ENCODE results near the gene WNT7B. TPM values are rescaled to one million over a fixed set of nuclear protein-coding genes. Genes with fewer than 3 reads are reported as not detected.

WNT7B gene
- total and polyA plus RNA-seq, 10 of the 15 experiments (the other 5 are each of a cell fraction or from before 2014, with no cell fraction given), result 0.12 TPM; not detected in 9

DNA sequence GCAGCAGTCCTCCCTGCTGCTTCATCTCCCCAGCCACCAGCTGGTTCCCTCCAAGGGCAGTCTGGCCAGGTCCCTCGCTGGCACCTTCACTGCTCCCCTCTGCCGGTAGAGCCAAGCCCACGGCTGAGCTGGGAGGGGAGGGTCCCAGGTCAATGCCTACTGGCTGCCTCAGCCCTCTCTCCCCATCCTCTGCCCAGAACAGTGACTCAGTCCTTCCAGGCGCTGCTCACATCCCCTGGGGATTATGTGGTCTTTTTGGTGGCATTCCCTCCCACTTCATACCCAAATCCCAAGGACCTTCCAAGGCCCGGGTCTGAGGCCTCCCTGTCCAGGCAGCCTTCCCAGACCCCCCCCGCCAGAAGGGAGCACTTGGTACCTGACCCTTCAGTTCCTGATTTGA is 44.9 kb downstream of the WNT7B start:
- ATAC-seq (no peak), DNase-seq (ENCODE audit: low read depth, low spot score) (no peak), FAIRE-seq (no peak)
- ChIA-PET RAD21 (ENCODE audit: unreplicated experiment) (no interaction called here), POLR2A (no interaction called here), SMC1A (ENCODE audit: uncharacterized antibody, unreplicated experiment) (no interaction called here), CTCF (no interaction called here)
- Histone ChIP-seq H3K4me1 (ENCODE audit: control insufficient read depth, insufficient read depth, low read length) (no peaks in the 10 kb centered on the region), H4K20me1 (ENCODE audit: control insufficient read depth, insufficient read depth) (no peaks in the 10 kb centered on the region), H3K36me3 (ENCODE audit: control insufficient read depth in 2 of 2, insufficient read depth in 2 of 2, low read length in 1 of 2) (no peaks in the 10 kb centered on the region), H3K79me2 (ENCODE audit: control insufficient read depth, insufficient read depth, low read length) (no peaks in the 10 kb centered on the region), H3K27ac (ENCODE audit: control insufficient read depth, insufficient read depth) (no peak overlapping the region), H3K9ac (ENCODE audit: control insufficient read depth, insufficient read depth, low read length) (no peak overlapping the region), H3K9me3 (replicated peaks; ENCODE audit: control insufficient read depth, insufficient read depth, low read length) (no peaks in the 10 kb centered on the region), H3K4me3 (no peak overlapping the region), H2AFZ (ENCODE audit: control insufficient read depth, low read depth, low read length) (no peak overlapping the region), H3K4me2 (ENCODE audit: control insufficient read depth, insufficient read depth) (no peak overlapping the region), H3K27me3 (replicated peaks in 1 of 2; ENCODE audit: control insufficient read depth in 2 of 2, insufficient read depth in 2 of 2, low read length in 1 of 2) (no peaks in the 10 kb centered on the region)
- in situ Hi-C loops (cut with MboI) (no loop called here), intact Hi-C loops (cut with micrococcal nuclease; ENCODE audit: unreplicated experiment) (no loop called here)
- BruUV-seq (replicated peaks), result no TSS peak
- WGBS (ENCODE audit: insufficient coverage, insufficient replicate concordance, low lambda C conversion rate, missing lambda C conversion rate), result 21% methylated on average over 6 of the region's 6 CpGs
- TF ChIP-seq JUND (IDR thresholded peaks at IDR 0.05; ENCODE audit: low read depth, low read length) (no peak), ATF2 (IDR thresholded peaks at IDR 0.05; ENCODE audit: low read length) (no peak), ZNF207 (IDR thresholded peaks at IDR 0.05; ENCODE audit: borderline replicate concordance) (no peak), BHLHE40 (IDR thresholded peaks at IDR 0.05; ENCODE audit: borderline replicate concordance in 1 of 2, low read depth in 2 of 2, low read length in 1 of 2) (no peak), TCF3 (IDR thresholded peaks at IDR 0.05; ENCODE audit: borderline replicate concordance, insufficient read depth, low read depth, low read length) (no peak), POLR2AphosphoS2 (IDR thresholded peaks at IDR 0.05; ENCODE audit: low read depth, low read length) (no peak), SIN3A (IDR thresholded peaks at IDR 0.05; ENCODE audit: low read depth, low read length) (no peak), ZBTB4 (CRISPR knock-in tag; IDR thresholded peaks at IDR 0.05) (no peak), RB1 (IDR thresholded peaks at IDR 0.05; ENCODE audit: borderline replicate concordance) (no peak)
- TF ChIP-seq, protein P1, sequence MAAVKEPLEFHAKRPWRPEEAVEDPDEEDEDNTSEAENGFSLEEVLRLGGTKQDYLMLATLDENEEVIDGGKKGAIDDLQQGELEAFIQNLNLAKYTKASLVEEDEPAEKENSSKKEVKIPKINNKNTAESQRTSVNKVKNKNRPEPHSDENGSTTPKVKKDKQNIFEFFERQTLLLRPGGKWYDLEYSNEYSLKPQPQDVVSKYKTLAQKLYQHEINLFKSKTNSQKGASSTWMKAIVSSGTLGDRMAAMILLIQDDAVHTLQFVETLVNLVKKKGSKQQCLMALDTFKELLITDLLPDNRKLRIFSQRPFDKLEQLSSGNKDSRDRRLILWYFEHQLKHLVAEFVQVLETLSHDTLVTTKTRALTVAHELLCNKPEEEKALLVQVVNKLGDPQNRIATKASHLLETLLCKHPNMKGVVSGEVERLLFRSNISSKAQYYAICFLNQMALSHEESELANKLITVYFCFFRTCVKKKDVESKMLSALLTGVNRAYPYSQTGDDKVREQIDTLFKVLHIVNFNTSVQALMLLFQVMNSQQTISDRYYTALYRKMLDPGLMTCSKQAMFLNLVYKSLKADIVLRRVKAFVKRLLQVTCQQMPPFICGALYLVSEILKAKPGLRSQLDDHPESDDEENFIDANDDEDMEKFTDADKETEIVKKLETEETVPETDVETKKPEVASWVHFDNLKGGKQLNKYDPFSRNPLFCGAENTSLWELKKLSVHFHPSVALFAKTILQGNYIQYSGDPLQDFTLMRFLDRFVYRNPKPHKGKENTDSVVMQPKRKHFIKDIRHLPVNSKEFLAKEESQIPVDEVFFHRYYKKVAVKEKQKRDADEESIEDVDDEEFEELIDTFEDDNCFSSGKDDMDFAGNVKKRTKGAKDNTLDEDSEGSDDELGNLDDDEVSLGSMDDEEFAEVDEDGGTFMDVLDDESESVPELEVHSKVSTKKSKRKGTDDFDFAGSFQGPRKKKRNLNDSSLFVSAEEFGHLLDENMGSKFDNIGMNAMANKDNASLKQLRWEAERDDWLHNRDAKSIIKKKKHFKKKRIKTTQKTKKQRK (IDR thresholded peaks at IDR 0.05; ENCODE audit: low read depth, low read length), result no peak
- TF ChIP-seq, protein P2, sequence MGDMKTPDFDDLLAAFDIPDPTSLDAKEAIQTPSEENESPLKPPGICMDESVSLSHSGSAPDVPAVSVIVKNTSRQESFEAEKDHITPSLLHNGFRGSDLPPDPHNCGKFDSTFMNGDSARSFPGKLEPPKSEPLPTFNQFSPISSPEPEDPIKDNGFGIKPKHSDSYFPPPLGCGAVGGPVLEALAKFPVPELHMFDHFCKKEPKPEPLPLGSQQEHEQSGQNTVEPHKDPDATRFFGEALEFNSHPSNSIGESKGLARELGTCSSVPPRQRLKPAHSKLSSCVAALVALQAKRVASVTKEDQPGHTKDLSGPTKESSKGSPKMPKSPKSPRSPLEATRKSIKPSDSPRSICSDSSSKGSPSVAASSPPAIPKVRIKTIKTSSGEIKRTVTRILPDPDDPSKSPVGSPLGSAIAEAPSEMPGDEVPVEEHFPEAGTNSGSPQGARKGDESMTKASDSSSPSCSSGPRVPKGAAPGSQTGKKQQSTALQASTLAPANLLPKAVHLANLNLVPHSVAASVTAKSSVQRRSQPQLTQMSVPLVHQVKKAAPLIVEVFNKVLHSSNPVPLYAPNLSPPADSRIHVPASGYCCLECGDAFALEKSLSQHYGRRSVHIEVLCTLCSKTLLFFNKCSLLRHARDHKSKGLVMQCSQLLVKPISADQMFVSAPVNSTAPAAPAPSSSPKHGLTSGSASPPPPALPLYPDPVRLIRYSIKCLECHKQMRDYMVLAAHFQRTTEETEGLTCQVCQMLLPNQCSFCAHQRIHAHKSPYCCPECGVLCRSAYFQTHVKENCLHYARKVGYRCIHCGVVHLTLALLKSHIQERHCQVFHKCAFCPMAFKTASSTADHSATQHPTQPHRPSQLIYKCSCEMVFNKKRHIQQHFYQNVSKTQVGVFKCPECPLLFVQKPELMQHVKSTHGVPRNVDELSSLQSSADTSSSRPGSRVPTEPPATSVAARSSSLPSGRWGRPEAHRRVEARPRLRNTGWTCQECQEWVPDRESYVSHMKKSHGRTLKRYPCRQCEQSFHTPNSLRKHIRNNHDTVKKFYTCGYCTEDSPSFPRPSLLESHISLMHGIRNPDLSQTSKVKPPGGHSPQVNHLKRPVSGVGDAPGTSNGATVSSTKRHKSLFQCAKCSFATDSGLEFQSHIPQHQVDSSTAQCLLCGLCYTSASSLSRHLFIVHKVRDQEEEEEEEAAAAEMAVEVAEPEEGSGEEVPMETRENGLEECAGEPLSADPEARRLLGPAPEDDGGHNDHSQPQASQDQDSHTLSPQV (IDR thresholded peaks at IDR 0.05), result no peak
